Measurements from ENCODE around the gene PARVG. TPM values are rescaled to one million over a fixed set of nuclear protein-coding genes. Genes with fewer than 3 reads are reported as not detected.

The PARVG gene
- total and polyA plus RNA-seq, 10 of the 15 experiments (the other 5 are each of a cell fraction or from before 2014, with no cell fraction given), result 6.3 to 123 (median 71.9) TPM

- no peak overlapping the region for H3K9ac ChIP-seq (ENCODE audit: control insufficient read depth, insufficient read depth, low read length)
- ChIA-PET SMC1A (ENCODE audit: uncharacterized antibody, unreplicated experiment) (no interaction called here), RAD21 (ENCODE audit: unreplicated experiment) (no interaction called here), CTCF (no interaction called here), POLR2A (no interaction called here)
- no peak overlapping the region for H3K27ac ChIP-seq (ENCODE audit: control insufficient read depth, insufficient read depth)
- H3K4me3 ChIP-seq, result no peak overlapping the region
- H3K36me3 ChIP-seq (ENCODE audit: control insufficient read depth in 2 of 2, insufficient read depth in 2 of 2, low read length in 1 of 2), result no peaks in the 10 kb centered on the region
- H3K9me3 ChIP-seq (replicated peaks; ENCODE audit: control insufficient read depth, insufficient read depth, low read length), result no peaks in the 10 kb centered on the region
- DNase-seq (ENCODE audit: low read depth, low spot score) (no peak), FAIRE-seq (no peak), ATAC-seq (no peak)
- H3K27me3 ChIP-seq (replicated peaks in 1 of 2; ENCODE audit: control insufficient read depth in 2 of 2, insufficient read depth in 2 of 2, low read length in 1 of 2), result no peaks in the 10 kb centered on the region; a peak in 2 of 4 replicates
- no peaks in the 10 kb centered on the region for H3K4me1 ChIP-seq (ENCODE audit: control insufficient read depth, insufficient read depth, low read length)
- no peak overlapping the region for H3K4me2 ChIP-seq (ENCODE audit: control insufficient read depth, insufficient read depth)
- 13% methylated on average over 8 of the region's 8 CpGs for WGBS (ENCODE audit: insufficient coverage, insufficient replicate concordance, low lambda C conversion rate, missing lambda C conversion rate)
- no peaks in the 10 kb centered on the region for H3K79me2 ChIP-seq (ENCODE audit: control insufficient read depth, insufficient read depth, low read length)
- no peak overlapping the region for H2AFZ ChIP-seq (ENCODE audit: control insufficient read depth, low read depth, low read length)
- in situ Hi-C loops (cut with MboI), result no loop called here
- intact Hi-C loops (cut with micrococcal nuclease; ENCODE audit: unreplicated experiment), result no loop called here
- TF ChIP-seq ZBTB33 (IDR thresholded peaks at IDR 0.05) (no peak), POU2F2 (IDR thresholded peaks at IDR 0.05; ENCODE audit: borderline replicate concordance, low read depth, low read length) (no peak), BRCA1 (IDR thresholded peaks at IDR 0.05; ENCODE audit: low read depth, low read length) (no peak), HDAC2 (IDR thresholded peaks at IDR 0.05) (no peak), NFYA (IDR thresholded peaks at IDR 0.05; ENCODE audit: borderline replicate concordance, low read depth, low read length) (no peak), FOXK2 (IDR thresholded peaks at IDR 0.05) (no peak), GABPA (IDR thresholded peaks at IDR 0.05; ENCODE audit: low read depth) (no peak), PRDM15 (CRISPR knock-in tag; IDR thresholded peaks at IDR 0.05) (no peak), NR2F1 (conservative IDR thresholded peaks at IDR 0.05) (no peak), DPF2 (IDR thresholded peaks at IDR 0.05) (no peak), HCFC1 (IDR thresholded peaks at IDR 0.05; ENCODE audit: low read length) (no peak), KAT2A (conservative IDR thresholded peaks at IDR 0.05; ENCODE audit: control insufficient read depth, low read depth, low read length) (no peak), PBX3 (IDR thresholded peaks at IDR 0.05; ENCODE audit: insufficient replicate concordance, low read depth, low read length) (no peak), ZNF217 (IDR thresholded peaks at IDR 0.05) (no peak), IKZF1 (conservative IDR thresholded peaks at IDR 0.05) (no peak)
- H4K20me1 ChIP-seq (ENCODE audit: control insufficient read depth, insufficient read depth), result no peaks in the 10 kb centered on the region
- BruUV-seq (replicated peaks), result no TSS peak
These were observed 63.0 kb downstream of the PARVG start for GRCh38 chr22:44243761-44244160.

All from GM12878 (cell line).